Gastroesophageal sphincter (tissue), 3 donors: ENCODE data around the gene PPTC7.

Experiments
- EP300 ChIP-seq: sonication (generic); formaldehyde crosslinking; IDR thresholded peaks from one replicate; pipeline ENCODE4 v1.6.1; 2017; ENCODE audit warnings: antibody characterized with exemption, mild to moderate bottlenecking
- POLR2A ChIP-seq, 2 donors: fragments of 450-650 bp; IDR thresholded peaks; one replicate each; pipeline ENCODE4 v1.6.1; 2017; ENCODE audit warnings: antibody characterized with exemption in 2 of 2, mild to moderate bottlenecking in 2 of 2, moderate library complexity in 1 of 2
- POLR2AphosphoS5 ChIP-seq: sonication (generic); formaldehyde crosslinking; IDR thresholded peaks from one replicate; pipeline ENCODE4 v1.6.1; 2017; ENCODE audit warnings: antibody characterized with exemption
- TF ChIP-seq, protein P1 (sequence below), 4 experiments: fragments of 200-600 bp in 2 of 4; fragments of 450-650 bp in 2 of 4; sonication (generic) in 1 of 4; IDR thresholded peaks; one replicate each; pipeline ENCODE4 v1.5.1; 2017 to 2019; ENCODE audit warnings: antibody characterized with exemption in 4 of 4, mild to moderate bottlenecking in 2 of 4, moderate library complexity in 2 of 4

DNA sequence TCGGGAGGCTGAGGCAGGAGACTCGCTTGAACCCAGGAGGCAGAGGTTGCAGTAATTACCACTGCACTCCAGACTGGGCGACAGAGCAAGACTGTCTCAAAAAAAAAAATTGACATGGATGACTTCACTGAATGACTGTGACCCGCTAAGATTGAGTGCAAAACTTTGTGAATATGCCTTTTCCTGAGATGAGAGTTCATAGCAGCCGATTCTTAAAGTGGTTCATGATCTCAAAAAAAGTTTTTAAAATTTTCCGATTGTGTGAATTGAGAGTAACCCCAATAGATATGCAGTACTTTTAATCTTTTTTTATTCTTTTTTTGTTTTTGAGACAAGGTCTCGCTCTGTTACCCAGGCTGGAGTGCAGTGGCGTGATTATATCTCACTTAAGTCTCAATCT lies 32.1 kb upstream of the PPTC7 start:
- no peak for TF ChIP-seq POLR2A (IDR thresholded peaks at IDR 0.05)
- TF ChIP-seq, protein P1, sequence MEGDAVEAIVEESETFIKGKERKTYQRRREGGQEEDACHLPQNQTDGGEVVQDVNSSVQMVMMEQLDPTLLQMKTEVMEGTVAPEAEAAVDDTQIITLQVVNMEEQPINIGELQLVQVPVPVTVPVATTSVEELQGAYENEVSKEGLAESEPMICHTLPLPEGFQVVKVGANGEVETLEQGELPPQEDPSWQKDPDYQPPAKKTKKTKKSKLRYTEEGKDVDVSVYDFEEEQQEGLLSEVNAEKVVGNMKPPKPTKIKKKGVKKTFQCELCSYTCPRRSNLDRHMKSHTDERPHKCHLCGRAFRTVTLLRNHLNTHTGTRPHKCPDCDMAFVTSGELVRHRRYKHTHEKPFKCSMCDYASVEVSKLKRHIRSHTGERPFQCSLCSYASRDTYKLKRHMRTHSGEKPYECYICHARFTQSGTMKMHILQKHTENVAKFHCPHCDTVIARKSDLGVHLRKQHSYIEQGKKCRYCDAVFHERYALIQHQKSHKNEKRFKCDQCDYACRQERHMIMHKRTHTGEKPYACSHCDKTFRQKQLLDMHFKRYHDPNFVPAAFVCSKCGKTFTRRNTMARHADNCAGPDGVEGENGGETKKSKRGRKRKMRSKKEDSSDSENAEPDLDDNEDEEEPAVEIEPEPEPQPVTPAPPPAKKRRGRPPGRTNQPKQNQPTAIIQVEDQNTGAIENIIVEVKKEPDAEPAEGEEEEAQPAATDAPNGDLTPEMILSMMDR (IDR thresholded peaks at IDR 0.05), result no peak
- TF ChIP-seq EP300, result no peak
- TF ChIP-seq POLR2AphosphoS5, result no peak
